HG03045 (cell line): ENCODE measurements around the gene CEP170B.
"Not testable (repeated sequence)": the region's sequence is repeated elsewhere in the genome, so short reads cannot be mapped to it uniquely, and the experiment has no call there.

Experiments
- ATAC-seq: cut with Tn5 transposase; IDR thresholded peaks from one replicate; pipeline ENCODE4 v1.9.1; 2021; ENCODE audit warnings: mild to moderate bottlenecking, moderate library complexity; ENCODE audit not compliant: unreplicated experiment

The CEP170B gene

GRCh38 chr14:104843442-104844305, 21.4 kb upstream of the CEP170B start:
- no peak for ATAC-seq

GRCh38 chr14:104844306-104845032, 20.6 kb upstream of the CEP170B start:
- no peak for ATAC-seq

GRCh38 chr14:104845033-104845666, 19.9 kb upstream of the CEP170B start:
- no peak for ATAC-seq

GRCh38 chr14:104845834-104846441, 19.1 kb upstream of the CEP170B start:
- ATAC-seq: no peak

GRCh38 chr14:104852280-104852663, 12.8 kb upstream of the CEP170B start:
- no peak for ATAC-seq

- no peak for ATAC-seq
These were observed 9.5 kb upstream of the CEP170B start for GRCh38 chr14:104855532-104856090.

- no peak for ATAC-seq
These were observed 8.8 kb upstream of the CEP170B start for GRCh38 chr14:104856157-104856868.

- ATAC-seq: no peak
These were observed 7.9 kb upstream of the CEP170B start for GRCh38 chr14:104856869-104857860.

- not testable (repeated sequence) for ATAC-seq
These were observed 7.1 kb upstream of the CEP170B start for GRCh38 chr14:104857931-104858330.

GRCh38 chr14:104858811-104859426, 6.1 kb upstream of the CEP170B start:
- no peak for ATAC-seq

GRCh38 chr14:104859900-104860299, 5.2 kb upstream of the CEP170B start:
- ATAC-seq: no peak

GRCh38 chr14:104860414-104860813, 4.7 kb upstream of the CEP170B start:
- no peak for ATAC-seq

- ATAC-seq: no peak
These were observed 1.8 kb upstream of the CEP170B start for GRCh38 chr14:104863131-104863862.

GRCh38 chr14:104863923-104864266, 1.2 kb upstream of the CEP170B start:
- no peak for ATAC-seq

GRCh38 chr14:104864267-104865080, 594 bp upstream of the CEP170B start:
- no peak for ATAC-seq

- no peak for ATAC-seq
These were observed 768 bp downstream of the CEP170B start for GRCh38 chr14:104865631-104866441.
